GM20431 (cell line): ENCODE measurements around the gene LCOR.

Experiments
- in situ Hi-C: fragments of 300-500 bp; cut with MseI, MboI; formaldehyde crosslinking; loops from one replicate; pipeline ENCODE4 v1.15.0; 2020; ENCODE audit warnings: low sequenced_read_pairs; ENCODE audit not compliant: unreplicated experiment

Gene LCOR

DNA sequence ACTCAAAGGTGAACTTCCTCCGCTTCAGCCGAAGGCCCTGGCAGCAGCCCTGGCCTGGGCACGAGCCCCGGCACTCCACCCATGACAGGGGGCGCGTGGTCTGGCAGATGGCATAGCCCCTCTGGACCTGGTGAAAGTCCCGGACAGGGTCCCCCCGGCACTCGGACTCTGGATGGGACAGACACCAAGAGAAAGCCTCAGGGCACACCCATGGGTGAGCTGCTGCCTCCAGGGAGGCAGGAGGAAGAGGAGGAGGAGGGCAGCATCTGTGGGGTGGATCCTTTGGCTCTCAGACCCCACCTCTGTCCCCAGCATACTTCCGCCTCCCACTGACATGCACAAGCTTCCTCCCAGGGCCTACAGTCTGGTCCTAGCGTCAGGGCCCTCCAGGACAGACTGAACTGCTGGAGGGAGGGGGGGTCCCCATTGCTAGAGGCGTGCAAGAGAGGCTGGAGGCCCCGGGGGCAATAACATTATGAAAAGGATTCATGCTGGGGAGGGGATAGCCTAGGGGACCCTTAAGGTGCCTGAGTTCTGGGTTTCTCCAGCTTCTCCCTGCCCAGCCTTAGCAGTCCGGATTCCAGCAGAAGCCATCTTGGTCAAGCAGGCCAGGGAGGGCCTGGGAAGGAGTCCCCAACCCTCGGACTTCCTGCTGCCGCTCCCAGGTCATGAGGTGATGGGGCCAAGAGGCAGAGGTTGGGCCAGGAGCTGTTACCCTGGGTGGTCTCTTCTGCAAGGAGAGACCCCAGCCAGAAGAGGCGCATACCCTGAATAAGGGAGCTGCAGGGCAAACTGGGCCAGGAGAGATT lies 169.3 kb downstream of the LCOR start:
- in situ Hi-C loops: no loop called here

- in situ Hi-C loops: no loop called here
Observed at GRCh38 chr10:97002670-97003069, 170.6 kb downstream of the LCOR start.

GRCh38 chr10:97003151-97003803 lies 171.2 kb downstream of the LCOR start:
- in situ Hi-C loops: no loop called here

DNA sequence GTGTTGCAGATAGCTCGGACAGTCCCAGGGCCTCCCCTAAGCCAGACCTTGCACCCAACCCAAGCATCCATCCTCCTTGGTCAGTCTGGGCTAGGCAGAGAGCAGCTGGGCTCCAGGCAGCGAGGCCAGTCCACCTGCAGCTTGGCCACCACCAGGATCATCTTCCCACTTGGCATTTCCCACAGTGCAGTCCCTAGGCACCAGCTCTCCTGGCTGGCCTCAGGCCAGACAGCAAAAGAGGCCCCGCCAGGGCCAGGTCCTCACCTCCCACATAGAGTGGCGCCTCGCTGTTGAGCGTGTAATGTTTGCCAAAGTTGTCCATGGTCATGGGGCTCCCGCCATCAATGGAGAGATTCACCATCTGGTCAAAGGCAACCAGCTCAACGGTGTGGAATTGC lies 171.7 kb downstream of the LCOR start:
- in situ Hi-C loops: no loop called here

- in situ Hi-C loops: no loop called here
Observed at GRCh38 chr10:97004591-97004990, 172.5 kb downstream of the LCOR start.

DNA sequence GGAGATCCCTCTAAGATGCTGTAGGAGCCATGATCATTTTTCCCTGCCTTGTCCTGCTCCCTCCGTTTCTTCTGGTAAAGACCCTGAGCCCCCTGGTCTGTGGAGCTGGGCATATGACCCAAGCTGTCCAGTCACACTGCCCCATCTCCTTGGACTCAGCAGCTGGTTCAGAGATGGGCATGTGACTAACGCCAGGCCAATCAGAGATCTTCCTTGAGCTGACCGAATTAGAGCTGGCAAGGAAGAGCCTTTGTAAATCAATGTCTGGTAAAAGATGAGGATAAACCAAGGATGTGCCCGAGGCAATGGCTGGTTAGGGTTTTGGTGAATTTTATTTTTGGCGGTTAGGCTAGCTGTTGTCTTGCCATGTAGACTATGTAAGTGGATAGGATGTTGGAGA lies 173.3 kb downstream of the LCOR start:
- in situ Hi-C loops: no loop called here

GRCh38 chr10:97006364-97006763 lies 174.3 kb downstream of the LCOR start:
- in situ Hi-C loops: no loop called here

DNA sequence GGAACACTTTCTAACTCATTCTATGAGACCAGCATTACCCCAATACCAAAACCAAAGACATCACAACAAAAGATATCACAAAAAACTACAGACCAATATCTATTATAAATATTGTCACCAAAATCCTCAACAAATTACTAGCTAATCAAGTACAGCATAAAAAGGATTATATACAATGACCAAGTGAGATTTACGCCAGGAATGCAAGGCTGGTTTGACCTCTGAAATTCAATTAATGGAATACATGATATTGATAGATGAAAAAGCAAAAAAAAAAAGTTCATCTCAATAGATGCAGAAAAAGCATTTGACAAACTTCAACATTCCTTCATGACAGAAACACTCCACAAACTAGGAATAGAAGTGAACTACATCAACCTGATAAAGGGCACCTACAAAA lies 175.3 kb downstream of the LCOR start:
- in situ Hi-C loops: no loop called here

DNA sequence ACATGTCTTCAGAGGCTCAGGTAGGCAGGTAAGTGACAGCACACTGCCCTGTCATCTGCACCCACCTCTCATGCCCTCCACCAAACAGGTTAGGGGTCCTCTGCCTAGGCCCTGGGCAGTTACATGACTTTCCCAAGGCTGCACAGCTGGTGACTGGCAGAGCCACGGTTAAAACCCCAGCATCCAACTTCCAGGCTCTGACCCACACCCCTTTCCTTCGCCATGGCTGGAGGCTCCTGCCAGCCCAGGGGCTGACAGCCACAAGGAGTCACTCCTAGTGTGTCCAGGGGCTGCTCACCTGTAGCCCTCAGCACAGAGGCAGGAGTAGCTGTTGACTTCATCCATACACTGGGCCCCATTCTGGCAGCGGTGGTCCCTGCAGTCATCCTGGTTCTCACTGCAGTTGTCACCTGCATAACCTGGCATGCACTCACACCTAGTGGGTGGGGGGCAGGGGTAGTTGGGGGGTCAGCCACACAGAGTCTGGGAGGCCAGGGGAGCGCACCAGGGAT lies 178.7 kb downstream of the LCOR start:
- in situ Hi-C loops: no loop called here

DNA sequence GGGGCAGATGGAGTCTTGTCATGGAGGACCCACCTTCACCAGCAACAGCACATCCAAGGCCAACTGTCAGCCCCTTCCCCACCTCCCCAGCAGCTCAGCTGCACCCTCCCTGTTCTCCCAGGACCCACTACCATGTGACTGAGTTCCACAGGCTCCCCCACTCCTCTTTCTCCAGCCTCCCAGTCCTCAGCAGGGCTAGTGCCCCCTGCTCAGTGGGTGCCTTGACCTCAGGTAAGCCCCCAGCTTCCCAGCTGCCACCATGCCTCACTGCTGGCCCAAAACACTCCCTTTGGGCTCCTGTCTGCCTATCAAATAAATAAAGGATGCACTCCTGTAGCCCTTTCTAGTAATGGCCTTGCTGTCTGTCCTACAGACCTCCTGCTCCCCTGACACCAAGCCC lies 179.3 kb downstream of the LCOR start:
- in situ Hi-C loops: no loop called here

GRCh38 chr10:97012470-97012869 lies 180.4 kb downstream of the LCOR start:
- in situ Hi-C loops: no loop called here

- in situ Hi-C loops: no loop called here
Observed at GRCh38 chr10:97013568-97013967, 181.5 kb downstream of the LCOR start.

GRCh38 chr10:97013983-97014382 lies 181.9 kb downstream of the LCOR start:
- in situ Hi-C loops: no loop called here

- in situ Hi-C loops: no loop called here
Observed at GRCh38 chr10:97015240-97015639, 183.1 kb downstream of the LCOR start.

GRCh38 chr10:97016728-97017473 lies 184.8 kb downstream of the LCOR start:
- in situ Hi-C loops: no loop called here

DNA sequence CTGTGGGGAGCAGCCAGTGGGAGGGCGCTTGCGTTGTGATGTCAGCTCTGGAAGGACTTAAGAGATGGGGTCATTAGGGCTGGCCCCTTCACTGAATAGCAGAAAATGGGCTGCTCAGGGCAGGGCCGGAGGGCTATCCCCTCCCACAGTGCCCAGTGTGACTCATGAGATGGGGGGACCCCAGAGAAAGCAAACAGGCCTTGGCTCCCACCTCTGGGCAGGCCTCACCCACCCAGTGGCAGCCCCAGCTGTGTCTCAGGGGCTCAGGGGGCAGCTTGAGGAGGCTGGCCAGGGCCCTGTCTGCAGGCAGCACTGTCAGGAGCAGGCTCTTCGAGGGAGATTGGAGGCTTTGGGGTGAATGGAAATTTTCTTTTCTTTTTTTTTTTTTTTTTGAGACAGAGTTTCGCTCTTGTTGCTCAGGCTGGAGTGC lies 185.4 kb downstream of the LCOR start:
- in situ Hi-C loops: no loop called here

GRCh38 chr10:97018251-97019212 lies 186.4 kb downstream of the LCOR start:
- in situ Hi-C loops: no loop called here

GRCh38 chr10:97019213-97019844 lies 187.2 kb downstream of the LCOR start:
- in situ Hi-C loops: no loop called here
